Skeletal muscle cell (primary cell): ENCODE results near the gene NLGN1.
"Not testable (repeated sequence)": the region's sequence is repeated elsewhere in the genome, so short reads cannot be mapped to it uniquely, and the experiment has no call there.

ENCODE experiments used
- DNase-seq: peaks from one replicate; pipeline ENCODE4 v3.0.0-alpha.2; 2010; ENCODE audit warnings: low read depth
- H3K4me3 ChIP-seq: 2 replicates; pipeline ENCODE4 v1.5.1; 2011; ENCODE audit warnings: low read depth, mild to moderate bottlenecking, control low read depth, low read length, moderate library complexity

Gene NLGN1

GRCh38 chr3:173545590-173545989 is 148.0 kb downstream of the NLGN1 start:
- DNase-seq, H3K4me3 ChIP-seq: not testable (repeated sequence)

- H3K4me3 ChIP-seq: no peak overlapping the region
- DNase-seq: no peak
Observed at GRCh38 chr3:173547070-173547469, 149.5 kb downstream of the NLGN1 start.

- no peak overlapping the region for H3K4me3 ChIP-seq
- no peak for DNase-seq
Observed at GRCh38 chr3:173548261-173548660, 150.7 kb downstream of the NLGN1 start.

- H3K4me3 ChIP-seq: no peak overlapping the region
- DNase-seq: no peak
Observed at GRCh38 chr3:173552526-173552925, 155.0 kb downstream of the NLGN1 start.

GRCh38 chr3:173553635-173554280 is 156.2 kb downstream of the NLGN1 start:
- peak; percentile 3 for DNase-seq
- no peak overlapping the region for H3K4me3 ChIP-seq

- no peak overlapping the region for H3K4me3 ChIP-seq
- DNase-seq: no peak
Observed at GRCh38 chr3:173556546-173556945, 159.0 kb downstream of the NLGN1 start.

GRCh38 chr3:173567997-173568396 is 170.5 kb downstream of the NLGN1 start:
- DNase-seq: no peak
- H3K4me3 ChIP-seq: no peak overlapping the region

- no peak for DNase-seq
- no peak overlapping the region for H3K4me3 ChIP-seq
Observed at GRCh38 chr3:173568623-173569022, 171.1 kb downstream of the NLGN1 start.

GRCh38 chr3:173583496-173583895 is 186.0 kb downstream of the NLGN1 start:
- H3K4me3 ChIP-seq: no peak overlapping the region

GRCh38 chr3:173584093-173584837 is 186.7 kb downstream of the NLGN1 start:
- H3K4me3 ChIP-seq: peak overlapping the region; percentile 63
- peak; percentile 5 for DNase-seq

More at GRCh38 chr3:173583496-173583895, 186.0 kb downstream of the NLGN1 start:
- DNase-seq: no peak

- peak overlapping the region; percentile 63 for H3K4me3 ChIP-seq
- DNase-seq: peak; percentile 25
Observed at GRCh38 chr3:173584838-173585831, 187.6 kb downstream of the NLGN1 start.

- no peak for DNase-seq
- H3K4me3 ChIP-seq: no peak overlapping the region
Observed at GRCh38 chr3:173586166-173586565, 188.6 kb downstream of the NLGN1 start.

- no peak overlapping the region for H3K4me3 ChIP-seq
- DNase-seq: no peak
Observed at GRCh38 chr3:173587055-173587454, 189.5 kb downstream of the NLGN1 start.

- H3K4me3 ChIP-seq: no peak overlapping the region
- no peak for DNase-seq
Observed at GRCh38 chr3:173588556-173588955, 191.0 kb downstream of the NLGN1 start.

GRCh38 chr3:173589116-173589515 is 191.6 kb downstream of the NLGN1 start:
- no peak for DNase-seq
- H3K4me3 ChIP-seq: no peak overlapping the region

GRCh38 chr3:173591401-173591800 is 193.9 kb downstream of the NLGN1 start:
- DNase-seq: no peak
- H3K4me3 ChIP-seq: no peak overlapping the region

GRCh38 chr3:173594881-173595280 is 197.3 kb downstream of the NLGN1 start:
- not testable (repeated sequence) for DNase-seq, H3K4me3 ChIP-seq

- no peak for DNase-seq
- no peak overlapping the region for H3K4me3 ChIP-seq
Observed at GRCh38 chr3:173599673-173600072, 202.1 kb downstream of the NLGN1 start.

- no peak for DNase-seq
Observed at GRCh38 chr3:173614522-173614921, 217.0 kb downstream of the NLGN1 start.

GRCh38 chr3:173615661-173616060 is 218.1 kb downstream of the NLGN1 start:
- no peak overlapping the region for H3K4me3 ChIP-seq
- no peak for DNase-seq

More at GRCh38 chr3:173614522-173614921, 217.0 kb downstream of the NLGN1 start:
- H3K4me3 ChIP-seq: no peak overlapping the region
